IPS-18a (cell line): ENCODE data around the gene MUS81.

ENCODE experiments used
- H3K27ac ChIP-seq: one replicate; pipeline ENCODE4 v1.5.1; 2013; ENCODE audit warnings: low read length
- H3K27me3 ChIP-seq: one replicate; pipeline ENCODE4 v1.6.1; 2013; ENCODE audit warnings: mild to moderate bottlenecking, low read length; ENCODE audit not compliant: control insufficient read depth, insufficient read depth
- H3K36me3 ChIP-seq: one replicate; pipeline ENCODE4 v1.6.1; 2013; ENCODE audit warnings: low read depth, low read length; ENCODE audit not compliant: control insufficient read depth
- H3K4me1 ChIP-seq: one replicate; pipeline ENCODE4 v1.6.1; 2013; ENCODE audit warnings: low read depth, low read length; ENCODE audit not compliant: control insufficient read depth
- H3K4me3 ChIP-seq: one replicate; pipeline ENCODE4 v1.5.1; 2013; ENCODE audit warnings: low read length
- H3K9ac ChIP-seq: one replicate; pipeline ENCODE4 v1.6.1; 2013; ENCODE audit warnings: mild to moderate bottlenecking, low read length, moderate library complexity
- H3K9me3 ChIP-seq: one replicate; pipeline ENCODE4 v1.6.1; 2013; ENCODE audit warnings: low read depth, low read length; ENCODE audit not compliant: control insufficient read depth

MUS81 gene

GRCh38 chr11:65863889-65864705 lies 3.9 kb downstream of the MUS81 start:
- H3K9ac ChIP-seq: no peak overlapping the region
- peaks cover 26% of the 10 kb centered on the region for H3K36me3 ChIP-seq
- H3K4me1 ChIP-seq: no peaks in the 10 kb centered on the region
- H3K9me3 ChIP-seq: no peaks in the 10 kb centered on the region
- no peak overlapping the region for H3K27ac ChIP-seq
- H3K4me3 ChIP-seq: no peak overlapping the region
- H3K27me3 ChIP-seq: peaks cover 3% of the 10 kb centered on the region

GRCh38 chr11:65864706-65865471 lies 4.7 kb downstream of the MUS81 start:
- Histone ChIP-seq H3K9me3 (no peaks in the 10 kb centered on the region), H3K4me1 (no peaks in the 10 kb centered on the region), H3K27ac (no peak overlapping the region), H3K4me3 (no peak overlapping the region), H3K9ac (no peak overlapping the region), H3K36me3 (peaks cover 26% of the 10 kb centered on the region), H3K27me3 (peaks cover 5% of the 10 kb centered on the region)

- no peaks in the 10 kb centered on the region for H3K9me3 ChIP-seq
- peaks cover 26% of the 10 kb centered on the region for H3K36me3 ChIP-seq
Measured at GRCh38 chr11:65865550-65866172, 5.4 kb downstream of the MUS81 start.

GRCh38 chr11:65866509-65867283 lies 6.5 kb downstream of the MUS81 start:
- Histone ChIP-seq H3K36me3 (peaks cover 26% of the 10 kb centered on the region), H3K4me1 (no peaks in the 10 kb centered on the region), H3K27ac (no peak overlapping the region), H3K9ac (no peak overlapping the region), H3K27me3 (peaks cover 5% of the 10 kb centered on the region), H3K9me3 (no peaks in the 10 kb centered on the region), H3K4me3 (no peak overlapping the region)

More at GRCh38 chr11:65865550-65866172, 5.4 kb downstream of the MUS81 start:
- no peak overlapping the region for H3K27ac ChIP-seq
- H3K27me3 ChIP-seq: peaks cover 5% of the 10 kb centered on the region
- H3K9ac ChIP-seq: no peak overlapping the region
- no peak overlapping the region for H3K4me3 ChIP-seq
- H3K4me1 ChIP-seq: no peaks in the 10 kb centered on the region

- Histone ChIP-seq H3K27ac (no peak overlapping the region), H3K36me3 (peaks cover 24% of the 10 kb centered on the region), H3K4me1 (no peaks in the 10 kb centered on the region), H3K4me3 (peak overlapping the region; percentile 65), H3K9me3 (no peaks in the 10 kb centered on the region), H3K27me3 (peaks cover 10% of the 10 kb centered on the region), H3K9ac (no peak overlapping the region)
Measured at GRCh38 chr11:65867284-65868071, 7.2 kb downstream of the MUS81 start.

GRCh38 chr11:65868076-65868667 lies 7.9 kb downstream of the MUS81 start:
- no peak overlapping the region for H3K9ac ChIP-seq
- peaks cover 3% of the 10 kb centered on the region for H3K4me1 ChIP-seq
- H3K27ac ChIP-seq: no peak overlapping the region
- peaks cover 15% of the 10 kb centered on the region for H3K27me3 ChIP-seq
- H3K9me3 ChIP-seq: no peaks in the 10 kb centered on the region
- peak overlapping the region; percentile 65 for H3K4me3 ChIP-seq
- peaks cover 23% of the 10 kb centered on the region for H3K36me3 ChIP-seq

- no peak overlapping the region for H3K9ac ChIP-seq
- H3K27ac ChIP-seq: no peak overlapping the region
Measured at GRCh38 chr11:65868907-65869306, 8.7 kb downstream of the MUS81 start.

GRCh38 chr11:65869643-65870306 lies 9.5 kb downstream of the MUS81 start:
- Histone ChIP-seq H3K4me3 (no peak overlapping the region), H3K36me3 (peaks cover 11% of the 10 kb centered on the region), H3K27me3 (peaks cover 17% of the 10 kb centered on the region), H3K4me1 (peaks cover 4% of the 10 kb centered on the region), H3K27ac (no peak overlapping the region), H3K9me3 (no peaks in the 10 kb centered on the region), H3K9ac (no peak overlapping the region)

More at GRCh38 chr11:65868907-65869306, 8.7 kb downstream of the MUS81 start:
- Histone ChIP-seq H3K4me1 (peaks cover 4% of the 10 kb centered on the region), H3K36me3 (peaks cover 19% of the 10 kb centered on the region), H3K9me3 (no peaks in the 10 kb centered on the region), H3K4me3 (no peak overlapping the region), H3K27me3 (peaks cover 17% of the 10 kb centered on the region)

- H3K4me3 ChIP-seq: no peak overlapping the region
- no peak overlapping the region for H3K9ac ChIP-seq
- H3K9me3 ChIP-seq: no peaks in the 10 kb centered on the region
- H3K4me1 ChIP-seq: peaks cover 4% of the 10 kb centered on the region
- peaks cover 6% of the 10 kb centered on the region for H3K36me3 ChIP-seq
- H3K27ac ChIP-seq: no peak overlapping the region
- H3K27me3 ChIP-seq: peaks cover 17% of the 10 kb centered on the region
Measured at GRCh38 chr11:65870307-65870658, 10.1 kb downstream of the MUS81 start.
